Activated T-cell treated with anti-CD3 and anti-CD28 coated beads, Interleukin-2, amount 50 U/mL, for 4 hours (primary cell): ENCODE measurements around the gene NAPA. TPM values are rescaled to one million over a fixed set of nuclear protein-coding genes. Genes with fewer than 3 reads are reported as not detected.
A peak's percentile ranks its signal among the peaks of the same experiment; 100 is the strongest.

ENCODE experiments used
- ATAC-seq, 2 donors: fragments of 200-7000 bp; cut with Tn5 transposase; one replicate each; pipeline ENCODE4 v1.10.0; 2021
- DNase-seq: peaks from one replicate; pipeline ENCODE4 v3.0.0-alpha.2; 2020
- H3K27me3 Mint-ChIP-seq: one replicate; pipeline ENCODE4 v1.8.0; 2021; ENCODE audit warnings: low read depth, mixed read lengths
- H3K36me3 Mint-ChIP-seq: one replicate; pipeline ENCODE4 v1.8.0; 2022; ENCODE audit warnings: mixed read lengths; ENCODE audit not compliant: insufficient read depth
- H3K4me1 Mint-ChIP-seq: one replicate; pipeline ENCODE4 v1.8.0; 2021; ENCODE audit warnings: low read depth, mixed read lengths
- H3K4me3 Mint-ChIP-seq: one replicate; pipeline ENCODE4 v1.8.0; 2021; ENCODE audit warnings: mild to moderate bottlenecking, moderate library complexity, mixed read lengths
- H3K9me3 Mint-ChIP-seq: one replicate; pipeline ENCODE4 v1.8.0; 2021; ENCODE audit warnings: mixed read lengths
- total RNA-seq, 3 donors: library from RNA; stranded (reverse); gene quantifications; one replicate each; pipeline ENCODE4 v1.2.1, GENCODE V29; 2021

Gene NAPA
- total RNA-seq, 3 donors from 2014 or later = 94.5 to 106 (median 106) TPM

GRCh38 chr19:47456721-47457474 is 58.0 kb downstream of the NAPA start:
- ATAC-seq (peak in 1 of 2 donors; percentile 18), DNase-seq (no peak)
- Mint-ChIP-seq H3K9me3 (peaks cover 10% of the 10 kb centered on the region), H3K4me1 (peaks cover 2% of the 10 kb centered on the region), H3K4me3 (no peak overlapping the region), H3K27me3 (peaks cover 34% of the 10 kb centered on the region), H3K36me3 (no peaks in the 10 kb centered on the region)

- peaks cover 3% of the 10 kb centered on the region for H3K9me3 Mint-ChIP-seq
- peaks cover 44% of the 10 kb centered on the region for H3K27me3 Mint-ChIP-seq
- no peak for DNase-seq
- H3K4me1 Mint-ChIP-seq = peaks cover 22% of the 10 kb centered on the region
- no peak for ATAC-seq
- no peaks in the 10 kb centered on the region for H3K36me3 Mint-ChIP-seq
- H3K4me3 Mint-ChIP-seq = no peak overlapping the region
These were observed 64.4 kb downstream of the NAPA start for GRCh38 chr19:47450478-47450877.

GRCh38 chr19:47448360-47448727 is 66.5 kb downstream of the NAPA start:
- Mint-ChIP-seq H3K4me1 (peaks cover 42% of the 10 kb centered on the region), H3K27me3 (peaks cover 48% of the 10 kb centered on the region), H3K9me3 (no peaks in the 10 kb centered on the region), H3K36me3 (no peaks in the 10 kb centered on the region), H3K4me3 (peak overlapping the region; percentile 38)
- ATAC-seq (no peak), DNase-seq (no peak)

- ATAC-seq (peak; percentile 71 to 82), DNase-seq (peak; percentile 39)
- H3K36me3 Mint-ChIP-seq = no peaks in the 10 kb centered on the region
These were observed 67.1 kb downstream of the NAPA start for GRCh38 chr19:47447470-47448359.

GRCh38 chr19:47446534-47447469 is 68.1 kb downstream of the NAPA start:
- ATAC-seq = peak in 1 of 2 donors; percentile 8
- H3K4me1 Mint-ChIP-seq = peaks cover 49% of the 10 kb centered on the region
- DNase-seq = no peak
- H3K4me3 Mint-ChIP-seq = peak overlapping the region; percentile 65
- peaks cover 61% of the 10 kb centered on the region for H3K27me3 Mint-ChIP-seq
- no peaks in the 10 kb centered on the region for H3K36me3 Mint-ChIP-seq
- no peaks in the 10 kb centered on the region for H3K9me3 Mint-ChIP-seq

More at GRCh38 chr19:47447470-47448359, 67.1 kb downstream of the NAPA start:
- Mint-ChIP-seq H3K4me3 (no peak overlapping the region), H3K4me1 (peaks cover 47% of the 10 kb centered on the region), H3K27me3 (peaks cover 54% of the 10 kb centered on the region), H3K9me3 (no peaks in the 10 kb centered on the region)

- ATAC-seq = peak in 1 of 2 donors; percentile 14
- peak; percentile 83 for DNase-seq
- no peaks in the 10 kb centered on the region for H3K9me3 Mint-ChIP-seq
- H3K27me3 Mint-ChIP-seq = peaks cover 67% of the 10 kb centered on the region
- no peaks in the 10 kb centered on the region for H3K36me3 Mint-ChIP-seq
- peak overlapping the region; percentile 65 for H3K4me3 Mint-ChIP-seq
- H3K4me1 Mint-ChIP-seq = peaks cover 49% of the 10 kb centered on the region
These were observed 68.9 kb downstream of the NAPA start for GRCh38 chr19:47445937-47446402.

GRCh38 chr19:47445527-47445926 is 69.3 kb downstream of the NAPA start:
- Mint-ChIP-seq H3K4me3 (peak overlapping the region; percentile 65), H3K9me3 (no peaks in the 10 kb centered on the region), H3K36me3 (no peaks in the 10 kb centered on the region), H3K4me1 (peaks cover 49% of the 10 kb centered on the region), H3K27me3 (peaks cover 71% of the 10 kb centered on the region)
- DNase-seq (no peak), ATAC-seq (no peak)

GRCh38 chr19:47444388-47444821 is 70.5 kb downstream of the NAPA start:
- peaks cover 73% of the 10 kb centered on the region for H3K27me3 Mint-ChIP-seq
- peak overlapping the region; percentile 48 for H3K4me3 Mint-ChIP-seq
- H3K9me3 Mint-ChIP-seq = no peaks in the 10 kb centered on the region
- no peaks in the 10 kb centered on the region for H3K36me3 Mint-ChIP-seq
- peaks cover 49% of the 10 kb centered on the region for H3K4me1 Mint-ChIP-seq
- DNase-seq (peak; percentile 32), ATAC-seq (peak; percentile 36 to 47)

GRCh38 chr19:47443331-47443730 is 71.5 kb downstream of the NAPA start:
- Mint-ChIP-seq H3K27me3 (peaks cover 70% of the 10 kb centered on the region), H3K36me3 (no peaks in the 10 kb centered on the region), H3K9me3 (no peaks in the 10 kb centered on the region), H3K4me1 (peaks cover 52% of the 10 kb centered on the region), H3K4me3 (no peak overlapping the region)
- DNase-seq (no peak), ATAC-seq (no peak)

- H3K4me1 Mint-ChIP-seq = peaks cover 29% of the 10 kb centered on the region
- H3K9me3 Mint-ChIP-seq = no peaks in the 10 kb centered on the region
- H3K36me3 Mint-ChIP-seq = no peaks in the 10 kb centered on the region
- ATAC-seq (no peak), DNase-seq (no peak)
- peaks cover 66% of the 10 kb centered on the region for H3K27me3 Mint-ChIP-seq
- no peak overlapping the region for H3K4me3 Mint-ChIP-seq
These were observed 76.1 kb downstream of the NAPA start for GRCh38 chr19:47438793-47439220.

Other genes with a start within 250 kb of the NAPA start
- gene INAFM1, start 240.2 kb downstream of the NAPA start, total RNA-seq = 10 to 100 TPM in 2 of 3 donors, 1 to 10 TPM in 1; 9.9 to 10.1 (median 10.0) TPM
- gene C5AR1, start 205.2 kb downstream of the NAPA start, total RNA-seq = under 1 TPM; 0.63 to 0.83 (median 0.68) TPM
- gene C5AR2, start 182.9 kb downstream of the NAPA start, total RNA-seq = not detected
- 10 to 100 TPM; 38.1 to 41.0 (median 38.6) TPM for gene DHX34, start 165.7 kb downstream of the NAPA start, total RNA-seq
- under 1 TPM in 1 of 3 donors, not detected in 2; 0.16 TPM for gene MEIS3, start 95.5 kb downstream of the NAPA start, total RNA-seq
- under 1 TPM in 1 of 3 donors, not detected in 2; 0.05 TPM for gene SLC8A2, start 43.2 kb downstream of the NAPA start, total RNA-seq
- 10 to 100 TPM; 12.3 to 17.4 (median 14.9) TPM for gene KPTN, start 30.8 kb downstream of the NAPA start, total RNA-seq
- gene ZNF541, start 58.1 kb upstream of the NAPA start, total RNA-seq = under 1 TPM; 0.11 to 0.22 (median 0.13) TPM
- gene BICRA, start 94.1 kb upstream of the NAPA start, total RNA-seq = 10 to 100 TPM; 11.8 to 16.3 (median 11.9) TPM
- gene EHD2, start 198.4 kb upstream of the NAPA start, total RNA-seq = under 1 TPM; 0.26 to 0.66 (median 0.43) TPM
- gene NOP53, start 230.5 kb upstream of the NAPA start, total RNA-seq = 100 to 1,000 TPM; 260 to 295 (median 277) TPM